K562 (cell line): ENCODE measurements around the gene KIF7. TPM values are rescaled to one million over a fixed set of nuclear protein-coding genes. Genes with fewer than 3 reads are reported as not detected.

Experiments
- BCL6 ChIP-seq: fragments of 250-450 bp; sonication (Bioruptor Pico); IDR thresholded peaks from 2 replicates; pipeline ENCODE4 v1.4.0; 2020
- DIDO1 ChIP-seq: fragments of 450-650 bp; IDR thresholded peaks from 2 replicates; pipeline ENCODE4 v1.6.1; 2016; ENCODE audit warnings: low read depth, missing biosample characterization, missing genetic modification characterization
- KLF10 ChIP-seq: fragments of 250-450 bp; sonication (Bioruptor Pico); IDR thresholded peaks from 2 replicates; pipeline ENCODE4 v1.6.1; 2021; ENCODE audit warnings: matching md5 sums
- POU5F1 ChIP-seq: fragments of 150-350 bp; IDR thresholded peaks from 2 replicates; pipeline ENCODE4 v1.6.1; 2014; ENCODE audit warnings: borderline replicate concordance, low read length, low read depth, mild to moderate bottlenecking; ENCODE audit not compliant: partially characterized antibody
- U2AF2 ChIP-seq: fragments of 200-400 bp; formaldehyde crosslinking; optimal IDR thresholded peaks from 2 replicates; pipeline ENCODE3; 2017; ENCODE audit warnings: low read depth, mild to moderate bottlenecking, low read length
- polyA plus RNA-seq, 8 experiments: library from polyadenylated mRNA; depleted of rRNA in 4 of 8; stranded (reverse) in 5 of 8; unstranded in 3 of 8; fragments of >200 nt; fragmentation: Nextera tagmentation in 2 of 8; fragmentation: Illumina TruSeq in 1 of 8; extraction: Ambion mirVana in 2 of 8; extraction: Trizol in 1 of 8; gene quantifications; 2 replicates each; pipeline versions ENCODE4 v1.2.1 to v1.2.3, GENCODE V29; 2011 to 2014; ENCODE audit warnings: inconsistent platforms in 1 of 8, missing spikeins in 1 of 8
- total RNA-seq, 7 experiments: library from RNA; depleted of rRNA in 6 of 7; stranded (reverse); fragments of >200 nt in 6 of 7; fragmentation: Illumina TruSeq in 2 of 7; extraction: Trizol in 2 of 7; gene quantifications; 2 replicates each; pipeline versions ENCODE4 v1.2.1 to v1.2.3, GENCODE V29; 2011 to 2021; ENCODE audit warnings: low replicate concordance in 1 of 7
- TF ChIP-seq, protein P1 (sequence below), 2 experiments: fragments of 450-650 bp; formaldehyde crosslinking in 1 of 2; IDR thresholded peaks; 2 replicates each; pipeline versions ENCODE4 v1.4.0 to v1.6.1; 2014 to 2020; ENCODE audit warnings: mild to moderate bottlenecking in 2 of 2, borderline replicate concordance in 1 of 2, low read depth in 1 of 2

Gene KIF7
- total and polyA plus RNA-seq, 9 of the 15 experiments (the other 6 are each of a cell fraction or from before 2014, with no cell fraction given) = 0.04 to 2.0 (median 0.58) TPM

GRCh38 chr15:89629829-89630228 is 25.4 kb downstream of the KIF7 start (continued):
- TF ChIP-seq, protein P1, sequence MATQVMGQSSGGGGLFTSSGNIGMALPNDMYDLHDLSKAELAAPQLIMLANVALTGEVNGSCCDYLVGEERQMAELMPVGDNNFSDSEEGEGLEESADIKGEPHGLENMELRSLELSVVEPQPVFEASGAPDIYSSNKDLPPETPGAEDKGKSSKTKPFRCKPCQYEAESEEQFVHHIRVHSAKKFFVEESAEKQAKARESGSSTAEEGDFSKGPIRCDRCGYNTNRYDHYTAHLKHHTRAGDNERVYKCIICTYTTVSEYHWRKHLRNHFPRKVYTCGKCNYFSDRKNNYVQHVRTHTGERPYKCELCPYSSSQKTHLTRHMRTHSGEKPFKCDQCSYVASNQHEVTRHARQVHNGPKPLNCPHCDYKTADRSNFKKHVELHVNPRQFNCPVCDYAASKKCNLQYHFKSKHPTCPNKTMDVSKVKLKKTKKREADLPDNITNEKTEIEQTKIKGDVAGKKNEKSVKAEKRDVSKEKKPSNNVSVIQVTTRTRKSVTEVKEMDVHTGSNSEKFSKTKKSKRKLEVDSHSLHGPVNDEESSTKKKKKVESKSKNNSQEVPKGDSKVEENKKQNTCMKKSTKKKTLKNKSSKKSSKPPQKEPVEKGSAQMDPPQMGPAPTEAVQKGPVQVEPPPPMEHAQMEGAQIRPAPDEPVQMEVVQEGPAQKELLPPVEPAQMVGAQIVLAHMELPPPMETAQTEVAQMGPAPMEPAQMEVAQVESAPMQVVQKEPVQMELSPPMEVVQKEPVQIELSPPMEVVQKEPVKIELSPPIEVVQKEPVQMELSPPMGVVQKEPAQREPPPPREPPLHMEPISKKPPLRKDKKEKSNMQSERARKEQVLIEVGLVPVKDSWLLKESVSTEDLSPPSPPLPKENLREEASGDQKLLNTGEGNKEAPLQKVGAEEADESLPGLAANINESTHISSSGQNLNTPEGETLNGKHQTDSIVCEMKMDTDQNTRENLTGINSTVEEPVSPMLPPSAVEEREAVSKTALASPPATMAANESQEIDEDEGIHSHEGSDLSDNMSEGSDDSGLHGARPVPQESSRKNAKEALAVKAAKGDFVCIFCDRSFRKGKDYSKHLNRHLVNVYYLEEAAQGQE (IDR thresholded peaks at IDR 0.05; ENCODE audit: borderline replicate concordance) = no peak
- TF ChIP-seq, protein P1 (CRISPR knock-in tag; IDR thresholded peaks at IDR 0.05; ENCODE audit: low read depth) = no peak
- TF ChIP-seq U2AF2 (no peak), POU5F1 (no peak), DIDO1 (tag) (no peak), KLF10 (CRISPR knock-in tag) (no peak), BCL6 (CRISPR knock-in tag) (no peak)
